Subcutaneous abdominal adipose tissue (tissue), 5 donors: Measurements from ENCODE around the gene CTBP2.
"Not testable (repeated sequence)": the region's sequence is repeated elsewhere in the genome, so short reads cannot be mapped to it uniquely, and the experiment has no call there.

Experiments
- H3K27ac ChIP-seq: one replicate; pipeline ENCODE4 v1.7.0; 2013; ENCODE audit warnings: low read depth, mild to moderate bottlenecking, inconsistent platforms, low read length, moderate library complexity
- H3K27me3 ChIP-seq, 5 donors: one replicate each; pipeline ENCODE4 v1.7.0; 2013; ENCODE audit warnings: low read length in 5 of 5, inconsistent platforms in 1 of 5; ENCODE audit not compliant: control insufficient read depth in 5 of 5, insufficient read depth in 4 of 5
- H3K36me3 ChIP-seq, 5 donors: one replicate each; pipeline ENCODE4 v1.7.0; 2013; ENCODE audit warnings: low read length in 5 of 5; ENCODE audit not compliant: control insufficient read depth in 5 of 5, insufficient read depth in 5 of 5
- H3K4me1 ChIP-seq, 5 donors: one replicate each; pipeline ENCODE4 v1.7.0; 2013; ENCODE audit warnings: low read length in 5 of 5, mild to moderate bottlenecking in 3 of 5, moderate library complexity in 1 of 5; ENCODE audit not compliant: control insufficient read depth in 5 of 5, insufficient read depth in 5 of 5
- H3K4me3 ChIP-seq, 5 donors: one replicate each; pipeline ENCODE4 v1.7.0; 2013; ENCODE audit warnings: low read length in 5 of 5, low read depth in 1 of 5
- H3K9ac ChIP-seq, 5 donors: one replicate each; pipeline ENCODE4 v1.7.0; 2013; ENCODE audit warnings: low read length in 5 of 5, mild to moderate bottlenecking in 4 of 5, moderate library complexity in 3 of 5
- H3K9me3 ChIP-seq, 5 donors: one replicate each; pipeline ENCODE4 v1.7.0; 2013; ENCODE audit warnings: low read length in 5 of 5; ENCODE audit not compliant: control insufficient read depth in 5 of 5
- donor health status: healthy.
- donor health status: healthy.
- donor health status: healthy.
- donor health status: healthy.
- donor health status: healthy.

The CTBP2 gene

DNA sequence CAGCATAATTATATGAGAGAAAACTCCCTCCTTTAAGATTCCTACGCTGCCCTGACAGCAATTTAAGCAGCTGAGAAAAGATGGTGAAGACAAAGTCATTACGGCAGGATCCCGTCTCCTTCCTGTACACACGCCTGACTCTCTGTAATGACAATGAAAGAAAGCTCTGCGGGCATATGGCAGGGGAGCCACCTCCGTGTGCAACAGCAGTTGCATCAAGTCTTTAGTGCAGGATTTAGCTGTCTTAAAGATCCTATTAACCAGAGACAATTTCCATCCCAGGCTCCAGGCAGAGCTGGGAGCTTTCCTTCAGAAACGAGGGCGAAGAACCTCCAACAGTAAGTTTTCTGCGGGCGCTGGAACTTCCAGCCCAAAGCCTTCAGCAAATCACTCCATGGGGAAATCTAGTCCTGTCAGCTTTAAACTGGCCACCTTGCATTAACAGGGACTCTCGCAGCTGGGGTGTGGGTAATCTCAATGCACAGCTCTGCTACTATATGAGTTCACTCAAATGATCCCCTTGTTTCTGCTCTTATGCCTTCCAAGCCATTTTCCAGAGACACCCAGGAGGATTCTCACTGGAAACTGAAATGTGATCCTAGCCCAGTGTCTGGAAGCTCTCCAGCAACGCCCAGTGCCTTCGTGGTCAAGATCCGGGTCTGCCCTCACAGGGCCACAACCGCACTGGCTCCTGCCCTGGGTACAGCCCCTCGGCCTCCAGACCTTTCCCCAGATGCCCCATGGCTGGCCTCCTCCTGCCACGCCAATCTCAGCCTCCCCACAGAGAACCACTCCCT, 74.9 kb downstream of the CTBP2 start:
- Histone ChIP-seq H3K4me3 (no peak overlapping the region), H3K4me1 (peaks cover 9 to 28% (median 23%) of the 10 kb centered on the region in 5 donors), H3K36me3 (peaks cover 0 to 14% (median 12%) of the 10 kb centered on the region in 5 donors), H3K27me3 (no peaks in the 10 kb centered on the region), H3K9ac (no peak overlapping the region), H3K9me3 (no peaks in the 10 kb centered on the region), H3K27ac (peak overlapping the region; percentile 5)

DNA sequence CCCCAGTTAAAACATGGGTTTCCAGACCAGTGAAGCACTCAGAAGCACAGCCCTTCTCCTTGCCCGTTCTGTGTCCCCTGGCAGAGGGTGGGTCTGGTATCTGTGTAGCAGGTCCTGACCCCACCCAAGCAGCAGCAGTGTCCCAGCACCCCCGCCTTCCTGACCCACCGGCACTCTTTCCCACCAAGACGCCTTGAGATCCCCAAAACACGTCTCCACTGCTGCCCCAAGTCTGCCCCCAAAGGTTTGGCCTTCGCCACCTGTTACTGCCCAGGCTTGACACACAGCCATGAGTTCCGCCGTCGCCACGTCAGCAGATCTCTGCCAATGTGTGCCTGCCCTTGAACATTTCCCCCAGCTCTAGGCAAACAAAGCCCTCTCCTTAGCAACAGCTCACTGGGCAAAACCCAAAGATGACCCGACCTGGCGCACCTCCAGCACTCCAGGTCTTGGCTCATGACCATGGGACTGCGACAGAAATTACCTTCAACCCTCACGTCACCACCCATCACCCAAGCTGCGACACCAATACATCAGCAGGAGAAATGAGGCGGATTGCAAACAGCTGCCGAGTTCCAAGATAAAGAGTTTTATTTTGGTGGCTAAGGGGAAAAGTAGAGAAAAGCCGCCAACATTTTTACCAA, 75.6 kb downstream of the CTBP2 start:
- peaks cover 9 to 26% (median 22%) of the 10 kb centered on the region in 5 donors for H3K4me1 ChIP-seq
- H3K9me3 ChIP-seq, result no peaks in the 10 kb centered on the region
- H3K9ac ChIP-seq, result no peak overlapping the region
- H3K36me3 ChIP-seq, result peaks cover 0 to 14% (median 12%) of the 10 kb centered on the region in 5 donors
- H3K4me3 ChIP-seq, result no peak overlapping the region
- no peaks in the 10 kb centered on the region for H3K27me3 ChIP-seq
- H3K27ac ChIP-seq, result peak overlapping the region; percentile 5

DNA sequence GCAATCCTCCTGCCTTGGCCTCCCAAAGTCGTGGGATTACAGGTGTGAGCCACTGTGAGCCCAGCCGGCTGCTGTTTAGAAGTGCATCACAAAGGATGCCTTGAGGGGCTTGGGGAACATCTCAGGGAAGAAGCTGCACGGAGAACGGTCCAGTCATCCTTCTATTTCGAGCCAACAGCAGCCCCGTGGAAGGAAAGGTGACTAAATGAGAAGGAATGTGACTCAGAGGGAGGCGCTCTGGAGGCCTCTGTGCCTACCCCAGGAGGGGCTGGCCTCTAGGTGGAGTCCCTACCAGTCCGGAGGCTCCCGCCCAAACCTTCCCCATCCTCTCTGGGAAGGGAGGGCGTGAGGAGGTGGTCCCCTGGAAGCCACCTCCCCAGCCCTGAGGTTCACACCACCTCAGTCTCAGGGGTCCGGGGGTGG, 76.2 kb downstream of the CTBP2 start:
- Histone ChIP-seq H3K27ac (no peak overlapping the region), H3K4me1 (peaks cover 7 to 21% (median 17%) of the 10 kb centered on the region in 5 donors)

DNA sequence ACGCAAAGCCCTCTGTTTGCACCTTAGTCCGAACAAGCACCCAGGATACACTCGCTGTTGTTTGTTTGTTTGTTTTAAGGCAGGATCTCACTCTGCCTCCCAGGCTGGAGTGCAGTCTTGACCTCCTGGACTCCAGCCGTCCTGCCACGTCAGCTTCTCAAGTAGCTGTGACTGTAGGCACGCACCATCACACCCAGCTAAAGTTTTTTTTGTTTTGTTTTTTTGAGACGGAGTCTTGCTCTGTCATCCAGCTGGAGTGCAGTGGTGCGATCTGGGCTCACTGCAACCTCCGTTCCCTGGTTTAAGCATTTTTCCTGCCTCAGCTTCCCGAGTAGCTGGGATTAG, 76.8 kb downstream of the CTBP2 start:
- no peak overlapping the region for H3K9ac ChIP-seq
- H3K36me3 ChIP-seq, result peaks cover 0 to 14% (median 12%) of the 10 kb centered on the region in 5 donors
- H3K27me3 ChIP-seq, result no peaks in the 10 kb centered on the region
- no peak overlapping the region for H3K27ac ChIP-seq
- peaks cover 7 to 21% (median 17%) of the 10 kb centered on the region in 5 donors for H3K4me1 ChIP-seq
- no peaks in the 10 kb centered on the region for H3K9me3 ChIP-seq
- H3K4me3 ChIP-seq, result no peak overlapping the region

More for the DNA sequence above, 76.2 kb downstream of the CTBP2 start:
- no peak overlapping the region for H3K9ac ChIP-seq
- H3K4me3 ChIP-seq, result no peak overlapping the region
- H3K27me3 ChIP-seq, result no peaks in the 10 kb centered on the region
- no peaks in the 10 kb centered on the region for H3K9me3 ChIP-seq
- peaks cover 0 to 14% (median 12%) of the 10 kb centered on the region in 5 donors for H3K36me3 ChIP-seq

DNA sequence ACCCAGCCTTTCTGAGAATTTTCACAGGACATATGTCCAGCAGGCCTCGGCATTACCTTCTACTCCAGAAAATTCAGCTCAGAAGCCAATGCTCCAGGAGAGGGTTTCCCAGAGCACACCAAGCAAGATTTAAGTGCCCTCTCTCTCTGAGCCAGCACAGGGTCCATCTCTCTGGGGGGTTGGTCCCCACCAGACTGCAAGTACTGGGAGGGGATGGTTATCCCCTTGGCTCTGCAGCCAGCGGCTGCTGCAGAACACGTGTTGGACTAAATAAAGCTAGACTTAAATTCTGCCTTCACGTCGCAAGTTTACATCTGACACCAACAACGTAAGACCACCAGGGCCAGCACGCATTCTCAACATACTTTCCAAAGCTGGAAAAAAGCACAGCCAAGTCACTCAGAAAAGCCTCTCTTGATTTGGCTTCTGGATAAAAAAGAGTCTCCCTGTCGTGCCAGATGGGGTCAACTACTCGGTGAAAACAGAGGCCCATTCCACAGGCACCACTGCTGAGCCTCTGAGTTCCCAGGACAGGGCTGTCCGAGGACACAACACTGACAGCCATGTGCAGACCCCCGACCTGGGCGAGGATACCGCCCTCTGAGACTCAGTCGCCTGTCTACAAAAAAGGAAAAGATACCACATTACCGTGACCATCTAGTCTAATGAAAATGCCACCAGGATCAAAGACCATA, 77.3 kb downstream of the CTBP2 start:
- Histone ChIP-seq H3K27ac (no peak overlapping the region), H3K9me3 (no peaks in the 10 kb centered on the region), H3K36me3 (peaks cover 0 to 12% (median 10%) of the 10 kb centered on the region in 5 donors), H3K4me1 (peaks cover 7 to 21% (median 17%) of the 10 kb centered on the region in 5 donors), H3K27me3 (no peaks in the 10 kb centered on the region), H3K4me3 (no peak overlapping the region), H3K9ac (no peak overlapping the region)

DNA sequence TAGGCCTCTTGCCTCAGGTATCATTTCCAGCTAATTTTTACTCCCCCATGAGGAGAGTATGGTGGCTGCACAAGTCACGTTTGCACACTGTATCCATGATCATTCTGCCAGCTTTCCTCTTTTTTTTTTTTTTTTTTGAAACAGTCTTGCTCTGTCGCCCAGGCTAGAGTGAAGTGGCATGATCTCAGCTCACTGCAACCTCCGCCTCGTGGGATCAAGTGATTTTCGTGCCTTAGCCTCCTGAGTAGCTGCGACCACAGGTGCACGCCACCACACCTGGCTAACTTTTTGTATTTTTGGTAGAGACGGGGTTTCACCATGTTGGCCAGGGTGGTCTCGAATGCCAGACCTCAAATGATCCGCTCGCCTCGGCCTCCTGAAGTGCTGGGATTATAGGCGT, 77.9 kb downstream of the CTBP2 start:
- not testable (repeated sequence) for H3K9me3 ChIP-seq, H3K27me3 ChIP-seq, H3K27ac ChIP-seq, H3K4me3 ChIP-seq, H3K36me3 ChIP-seq, H3K9ac ChIP-seq
- peaks cover 7 to 21% (median 17%) of the 10 kb centered on the region in 5 donors for H3K4me1 ChIP-seq

DNA sequence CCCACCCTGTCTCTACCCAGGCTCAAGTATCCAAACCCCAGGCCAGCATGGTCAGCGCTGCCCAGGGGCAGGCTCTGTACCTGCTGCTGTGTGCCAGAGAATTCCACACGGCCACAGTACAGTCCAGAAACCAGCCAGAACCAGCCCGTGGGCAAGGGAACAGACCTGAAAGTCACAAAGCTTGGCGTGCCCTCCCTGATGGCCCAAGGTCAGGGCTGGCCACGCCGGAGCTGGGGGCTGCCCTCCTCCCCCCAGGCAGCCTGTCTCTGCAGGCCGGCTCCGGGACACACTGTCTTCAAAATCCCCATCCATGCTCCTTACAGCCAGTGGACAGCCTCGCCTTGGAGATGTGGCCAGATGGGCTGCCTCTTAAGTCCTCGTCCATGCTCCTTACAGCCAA, 78.4 kb downstream of the CTBP2 start:
- no peak overlapping the region for H3K4me3 ChIP-seq
- H3K9ac ChIP-seq, result no peak overlapping the region
- H3K36me3 ChIP-seq, result peaks cover 0 to 5% (median 3%) of the 10 kb centered on the region in 5 donors
- H3K27me3 ChIP-seq, result no peaks in the 10 kb centered on the region
- H3K4me1 ChIP-seq, result peaks cover 7 to 26% (median 17%) of the 10 kb centered on the region in 5 donors
- no peak overlapping the region for H3K27ac ChIP-seq
- no peaks in the 10 kb centered on the region for H3K9me3 ChIP-seq

DNA sequence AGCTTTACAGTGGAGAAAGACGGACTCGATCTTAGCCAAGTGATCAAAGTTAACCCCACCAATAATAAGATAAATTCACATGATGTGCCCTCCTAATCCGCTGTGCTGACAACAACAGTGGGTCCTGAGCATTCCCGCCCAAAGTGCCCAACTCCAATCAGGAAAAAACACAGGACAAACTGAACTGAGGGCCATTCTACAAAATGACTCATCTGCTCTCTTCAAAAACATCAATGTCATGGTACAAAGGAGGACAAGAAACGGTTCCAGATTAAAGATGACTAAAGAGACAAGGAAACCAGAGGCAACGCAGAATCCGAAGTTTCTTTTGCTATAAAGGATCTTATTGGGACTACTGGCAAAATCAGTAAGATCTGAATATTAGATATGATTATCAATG, 79.4 kb downstream of the CTBP2 start:
- Histone ChIP-seq H3K4me3 (no peak overlapping the region), H3K4me1 (peaks cover 7 to 32% (median 17%) of the 10 kb centered on the region in 5 donors), H3K9me3 (no peaks in the 10 kb centered on the region), H3K27me3 (no peaks in the 10 kb centered on the region), H3K36me3 (peaks cover 0 to 5% (median 3%) of the 10 kb centered on the region in 5 donors), H3K27ac (no peak overlapping the region), H3K9ac (no peak overlapping the region)

DNA sequence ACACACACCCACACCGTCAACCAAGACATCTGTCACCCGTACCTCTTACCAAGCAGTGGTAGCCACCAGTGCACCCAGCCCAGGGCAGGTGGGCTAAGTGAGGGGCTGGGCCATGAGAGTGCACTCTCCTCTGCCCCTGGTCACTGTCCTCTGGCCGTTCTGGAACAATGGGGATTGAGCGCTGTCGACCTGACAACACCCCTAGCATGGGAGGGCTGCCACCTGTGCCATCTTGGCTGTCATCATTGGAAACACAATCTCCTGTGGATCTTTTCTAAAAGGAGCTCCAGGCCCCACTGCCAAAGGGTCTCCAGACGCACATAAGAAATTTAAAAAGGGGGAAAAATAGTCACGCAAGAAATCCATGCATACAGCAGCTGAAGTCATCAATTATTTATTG, 80.1 kb downstream of the CTBP2 start:
- no peaks in the 10 kb centered on the region for H3K9me3 ChIP-seq
- peaks cover 0 to 5% (median 3%) of the 10 kb centered on the region in 5 donors for H3K36me3 ChIP-seq
- H3K27me3 ChIP-seq, result no peaks in the 10 kb centered on the region
- H3K27ac ChIP-seq, result no peak overlapping the region
- no peak overlapping the region for H3K9ac ChIP-seq
- H3K4me3 ChIP-seq, result no peak overlapping the region
- peaks cover 2 to 26% (median 11%) of the 10 kb centered on the region in 5 donors for H3K4me1 ChIP-seq
